ENCODE data around the gene SPACA5B. TPM values are rescaled to one million over a fixed set of nuclear protein-coding genes. Genes with fewer than 3 reads are reported as not detected.
A peak's percentile ranks its signal among the peaks of the same experiment; 100 is the strongest.
"Not testable (repeated sequence)": the region's sequence is repeated elsewhere in the genome, so short reads cannot be mapped to it uniquely, and the experiment has no call there.

The SPACA5B gene
- not detected in 2 replicates for total RNA-seq

DNA sequence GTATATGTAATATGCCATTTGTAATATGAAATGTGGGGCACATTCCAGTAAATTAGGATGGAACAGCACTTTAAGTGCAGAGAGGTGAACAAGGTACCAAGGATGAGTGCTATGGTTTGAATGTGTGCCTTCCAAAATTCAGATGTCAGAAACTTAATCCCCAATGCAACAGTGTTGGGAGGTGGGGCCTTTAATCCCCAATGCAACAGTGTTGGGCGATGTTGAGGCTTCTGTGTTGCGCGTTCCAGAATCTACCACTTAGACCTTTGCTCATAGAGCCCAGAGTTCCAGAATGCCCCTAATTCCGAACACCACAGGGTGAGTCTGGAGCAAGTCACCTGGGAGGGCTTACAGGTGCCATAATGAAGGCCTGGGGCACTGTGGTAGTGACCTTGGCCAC, at the start of gene SPACA5B:
SPACA5B (plus strand) TSS at position 301 of the 400 bp plus-strand sequence; CDS start at position 363, 62 bp downstream.
- intact Hi-C loops (cut with micrococcal nuclease); H3K4me1 Mint-ChIP-seq; H3K27me3 Mint-ChIP-seq; H3K27ac Mint-ChIP-seq; H3K4me3 Mint-ChIP-seq; DNase-seq; H3K36me3 Mint-ChIP-seq (ENCODE audit: low read depth); H3K9me3 Mint-ChIP-seq: not testable (repeated sequence)

DNA sequence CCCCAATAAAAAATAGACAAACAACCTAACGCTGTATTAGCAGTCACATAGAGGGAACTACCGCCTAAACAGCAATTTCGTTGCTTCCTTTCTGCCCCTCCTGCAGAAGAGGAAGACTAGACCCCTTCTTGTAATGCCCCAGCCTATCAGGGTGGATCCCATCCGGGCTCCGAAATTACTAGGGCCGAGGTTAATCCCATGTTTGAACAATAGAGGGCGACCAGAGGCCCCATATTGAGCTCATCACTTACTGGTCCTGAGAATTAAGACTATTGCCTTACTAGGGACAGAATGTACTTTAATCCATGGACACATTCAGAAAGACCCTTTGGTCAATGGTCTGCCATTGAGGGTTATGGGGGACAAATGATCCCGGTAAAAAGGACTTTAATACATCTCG, 47.2 kb upstream of the SPACA5B start:
- Mint-ChIP-seq H3K36me3 (ENCODE audit: low read depth) (no peaks in the 10 kb centered on the region), H3K9me3 (no peaks in the 10 kb centered on the region), H3K4me1 (no peaks in the 10 kb centered on the region), H3K27ac (no peak overlapping the region), H3K4me3 (no peak overlapping the region), H3K27me3 (no peaks in the 10 kb centered on the region)
- intact Hi-C loops (cut with micrococcal nuclease), result loop anchor here (10.0 kb wide), 1 partner anchor 412 kb away; no protein-coding TSS in a partner anchor
- peak; percentile 77 for DNase-seq

DNA sequence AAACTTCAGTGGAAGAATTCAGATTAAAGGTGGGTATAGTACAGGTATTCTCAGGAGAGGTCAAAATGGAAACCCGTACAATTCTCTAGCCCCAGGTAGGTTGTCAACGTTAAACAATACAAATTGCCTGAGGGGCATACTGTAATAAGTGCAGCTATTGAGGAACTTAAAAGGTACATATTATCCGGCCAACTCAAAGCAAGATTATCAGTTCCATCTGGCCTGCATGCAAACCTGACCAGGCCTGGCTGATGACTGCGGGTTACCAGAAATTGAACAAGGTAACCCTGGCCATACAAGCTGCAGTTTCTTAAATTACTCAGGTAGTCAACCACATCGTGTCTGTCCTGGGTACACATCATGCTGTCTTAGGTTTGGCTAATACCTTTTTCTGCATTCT, 46.7 kb upstream of the SPACA5B start:
- no peak for DNase-seq
- Mint-ChIP-seq H3K27ac (no peak overlapping the region), H3K4me3 (no peak overlapping the region), H3K9me3 (no peaks in the 10 kb centered on the region), H3K4me1 (no peaks in the 10 kb centered on the region), H3K36me3 (ENCODE audit: low read depth) (no peaks in the 10 kb centered on the region), H3K27me3 (no peaks in the 10 kb centered on the region)
- intact Hi-C loops (cut with micrococcal nuclease), result loop anchor here (10.0 kb wide), 1 partner anchor 411 kb away; no protein-coding TSS in a partner anchor

DNA sequence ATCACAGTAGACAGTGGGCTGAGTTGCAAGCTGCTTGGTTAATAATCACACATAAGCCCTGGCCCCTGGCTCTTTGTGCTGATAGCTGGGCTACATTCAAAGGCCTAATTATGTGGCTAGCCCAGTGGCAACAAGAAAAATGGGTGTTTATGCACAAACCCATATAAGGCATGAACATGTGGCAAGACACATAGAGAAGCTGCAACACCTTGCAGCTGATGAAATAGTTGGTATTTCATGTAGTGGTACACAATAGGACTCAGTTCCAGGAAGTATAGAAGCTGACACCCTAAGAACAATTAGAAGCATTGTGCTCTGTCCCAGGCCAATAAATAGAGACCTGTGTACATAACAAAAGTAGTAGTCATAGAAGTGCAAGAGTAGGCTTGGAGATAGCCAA, 44.3 kb upstream of the SPACA5B start:
- intact Hi-C loops (cut with micrococcal nuclease), result loop anchor here (10.0 kb wide), 1 partner anchor 409 kb away; no protein-coding TSS in a partner anchor
- no peak for DNase-seq
- no peaks in the 10 kb centered on the region for H3K36me3 Mint-ChIP-seq (ENCODE audit: low read depth)
- H3K27ac Mint-ChIP-seq, result no peak overlapping the region
- no peaks in the 10 kb centered on the region for H3K4me1 Mint-ChIP-seq
- no peaks in the 10 kb centered on the region for H3K27me3 Mint-ChIP-seq
- no peaks in the 10 kb centered on the region for H3K9me3 Mint-ChIP-seq
- no peak overlapping the region for H3K4me3 Mint-ChIP-seq

DNA sequence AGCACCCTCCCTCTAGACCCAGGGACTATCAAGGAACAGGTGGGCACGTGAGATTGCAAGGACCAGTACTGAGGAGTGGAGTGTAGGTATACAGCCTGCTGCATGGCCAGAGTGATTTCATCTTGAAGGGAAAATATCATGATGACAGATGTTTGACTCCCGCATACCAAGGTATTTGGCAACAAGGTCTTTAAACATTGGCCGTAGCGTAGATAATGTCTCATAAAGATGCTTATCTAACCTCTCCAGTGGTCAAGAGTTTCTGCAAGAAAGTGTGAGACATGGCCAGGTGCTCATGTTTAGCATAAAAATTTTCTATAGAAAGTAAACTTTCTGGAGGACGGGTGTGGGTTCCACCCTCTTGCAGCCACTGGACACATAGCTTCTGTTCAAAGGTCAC, 40.3 kb upstream of the SPACA5B start:
- Mint-ChIP-seq H3K9me3 (no peaks in the 10 kb centered on the region), H3K4me1 (no peaks in the 10 kb centered on the region), H3K27me3 (no peaks in the 10 kb centered on the region), H3K27ac (no peak overlapping the region), H3K36me3 (ENCODE audit: low read depth) (no peaks in the 10 kb centered on the region), H3K4me3 (no peak overlapping the region)
- DNase-seq, result no peak
- intact Hi-C loops (cut with micrococcal nuclease), result no loop called here

DNA sequence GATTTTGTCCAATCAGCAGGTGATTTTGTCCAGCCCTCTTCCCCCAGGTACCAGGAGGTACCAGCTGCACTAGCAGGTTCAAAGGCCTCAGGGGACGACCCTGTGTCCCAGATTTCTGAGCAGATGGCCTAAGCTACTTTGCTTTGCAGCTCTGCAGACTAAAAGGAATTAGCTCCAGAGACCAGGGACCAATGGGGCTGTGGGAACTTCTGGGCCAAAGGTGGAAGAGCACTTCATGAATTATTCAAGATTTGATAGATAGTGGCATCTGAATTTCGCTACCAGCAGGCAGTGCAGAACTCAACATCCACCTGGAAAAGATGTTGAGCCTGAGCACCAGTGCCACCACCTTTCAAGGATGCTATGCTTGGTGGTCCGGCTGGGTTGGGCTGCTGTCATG, 37.9 kb upstream of the SPACA5B start:
- H3K4me3 Mint-ChIP-seq; H3K9me3 Mint-ChIP-seq; DNase-seq; intact Hi-C loops (cut with micrococcal nuclease); H3K27ac Mint-ChIP-seq; H3K36me3 Mint-ChIP-seq (ENCODE audit: low read depth); H3K27me3 Mint-ChIP-seq; H3K4me1 Mint-ChIP-seq: not testable (repeated sequence)

DNA sequence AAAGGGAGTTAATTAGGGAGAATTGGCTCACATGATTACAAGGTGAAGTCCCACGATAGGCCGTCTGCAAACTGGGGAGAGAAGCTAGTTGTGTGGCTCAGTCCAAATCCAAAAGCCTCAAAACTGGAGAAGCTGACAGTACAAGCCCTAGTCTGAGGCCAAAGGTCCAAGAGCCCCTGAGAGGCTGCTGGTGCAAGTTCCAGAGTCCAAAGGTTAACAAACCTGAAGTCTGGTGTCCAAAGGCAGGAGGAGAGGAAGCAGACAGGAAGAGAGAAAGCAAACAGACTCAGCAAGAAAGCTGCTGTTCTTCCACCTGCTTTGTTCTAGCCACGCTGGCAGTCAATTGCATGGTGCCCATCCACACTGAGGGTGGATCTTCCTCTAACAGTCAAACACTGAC, 29.0 kb upstream of the SPACA5B start:
- H3K9me3 Mint-ChIP-seq, result no peaks in the 10 kb centered on the region
- no peaks in the 10 kb centered on the region for H3K36me3 Mint-ChIP-seq (ENCODE audit: low read depth)
- H3K4me1 Mint-ChIP-seq, result no peaks in the 10 kb centered on the region
- no peak overlapping the region for H3K27ac Mint-ChIP-seq
- intact Hi-C loops (cut with micrococcal nuclease), result no loop called here
- H3K27me3 Mint-ChIP-seq, result no peaks in the 10 kb centered on the region
- no peak for DNase-seq
- no peak overlapping the region for H3K4me3 Mint-ChIP-seq

DNA sequence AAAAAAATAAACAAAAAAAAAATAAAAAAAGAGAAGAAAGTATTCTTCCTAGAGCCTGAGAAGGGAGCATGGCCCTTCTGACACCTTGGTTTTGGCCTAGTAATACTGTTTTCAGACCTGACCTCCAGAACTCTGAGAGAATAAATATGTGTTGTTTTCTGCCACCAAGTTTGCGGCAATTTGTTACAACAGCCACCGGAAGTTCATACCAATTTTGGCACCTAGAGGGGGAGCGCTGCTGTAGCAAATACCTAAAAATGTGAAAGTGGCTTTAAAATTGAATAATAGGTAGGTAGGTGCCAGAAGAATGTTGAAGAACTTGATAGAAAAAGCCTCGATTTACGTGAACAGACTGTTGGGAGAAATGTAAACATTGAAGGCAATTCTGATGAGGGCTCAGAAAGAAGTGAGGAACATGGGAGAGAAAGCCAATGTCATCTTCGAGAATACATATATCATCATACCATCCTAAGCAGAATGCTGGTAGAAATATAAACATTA, 27.5 kb upstream of the SPACA5B start:
- DNase-seq, result no peak
- no peaks in the 10 kb centered on the region for H3K9me3 Mint-ChIP-seq
- no peak overlapping the region for H3K27ac Mint-ChIP-seq
- intact Hi-C loops (cut with micrococcal nuclease), result no loop called here
- no peak overlapping the region for H3K4me3 Mint-ChIP-seq
- no peaks in the 10 kb centered on the region for H3K27me3 Mint-ChIP-seq
- H3K4me1 Mint-ChIP-seq, result no peaks in the 10 kb centered on the region
- no peaks in the 10 kb centered on the region for H3K36me3 Mint-ChIP-seq (ENCODE audit: low read depth)

DNA sequence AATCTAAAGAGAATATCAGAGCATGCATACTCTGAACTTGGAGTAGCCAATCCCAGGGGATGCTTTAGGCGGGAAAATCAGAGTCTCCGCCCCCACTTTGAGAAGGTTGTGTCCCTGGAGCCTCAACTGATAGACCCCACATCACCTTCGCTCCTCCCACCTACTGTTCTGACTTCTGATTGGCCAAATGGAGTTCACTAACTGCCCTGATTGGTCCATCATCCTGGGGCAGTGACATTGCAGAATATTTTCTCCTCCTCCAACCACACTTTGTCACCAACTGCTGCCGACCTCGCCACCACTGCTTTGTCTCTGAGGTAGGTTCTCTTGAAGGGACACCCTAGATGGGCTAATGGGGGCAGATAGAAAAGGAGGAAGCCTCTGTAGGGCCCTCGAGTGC, 22.7 kb upstream of the SPACA5B start:
- Mint-ChIP-seq H3K36me3 (ENCODE audit: low read depth) (no peaks in the 10 kb centered on the region), H3K9me3 (no peaks in the 10 kb centered on the region), H3K4me1 (no peaks in the 10 kb centered on the region), H3K4me3 (no peak overlapping the region), H3K27ac (no peak overlapping the region), H3K27me3 (no peaks in the 10 kb centered on the region)
- intact Hi-C loops (cut with micrococcal nuclease), result no loop called here
- no peak for DNase-seq

DNA sequence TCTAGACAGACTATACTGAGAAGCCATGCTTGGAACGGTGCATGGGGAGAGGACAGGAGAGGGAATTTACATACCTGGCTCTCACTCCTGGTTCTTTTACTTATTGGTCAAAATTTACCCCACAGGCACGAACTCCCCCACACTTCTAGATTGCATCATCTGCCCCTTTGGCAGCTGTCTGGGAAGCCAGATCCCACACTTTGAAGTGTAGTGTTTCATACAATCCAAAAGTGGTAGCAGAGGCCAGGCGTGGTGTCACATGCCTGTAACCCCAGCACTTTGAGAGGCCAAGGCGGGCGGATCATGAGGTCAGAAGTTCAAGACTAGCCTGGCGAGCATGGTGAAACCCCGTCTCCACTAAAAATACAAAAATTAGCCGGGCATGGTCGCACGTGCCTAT, 5.1 kb upstream of the SPACA5B start:
- H3K27ac Mint-ChIP-seq; intact Hi-C loops (cut with micrococcal nuclease); H3K36me3 Mint-ChIP-seq (ENCODE audit: low read depth); H3K27me3 Mint-ChIP-seq; H3K4me3 Mint-ChIP-seq; H3K4me1 Mint-ChIP-seq; H3K9me3 Mint-ChIP-seq: not testable (repeated sequence)
- DNase-seq, result peak; percentile 8

DNA sequence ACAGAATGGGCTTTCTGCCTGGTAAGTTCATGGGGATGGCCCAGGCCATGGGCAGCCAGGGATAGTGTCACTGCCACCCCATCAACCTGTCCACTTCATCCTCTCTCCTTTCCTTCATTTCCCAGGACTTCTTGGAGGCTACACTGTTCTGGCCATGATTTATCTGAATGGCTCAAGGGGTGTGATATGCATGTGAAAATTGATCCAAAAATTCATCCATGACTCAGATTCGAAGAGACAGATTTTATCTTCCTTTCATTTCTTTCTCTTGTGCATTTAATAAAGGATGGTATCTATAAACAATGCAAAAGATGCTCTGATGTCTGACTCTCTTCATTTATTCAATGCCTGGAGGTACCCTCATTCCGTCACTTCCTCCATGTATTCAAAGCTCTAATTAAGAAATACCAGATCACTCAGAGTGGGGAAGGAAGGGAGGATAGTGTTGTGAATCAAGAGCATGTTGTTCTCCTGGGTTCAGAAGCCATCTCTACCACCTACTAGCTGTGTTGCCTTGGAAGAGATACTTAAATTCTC, 1.9 kb downstream of the SPACA5B start:
- intact Hi-C loops (cut with micrococcal nuclease); H3K36me3 Mint-ChIP-seq (ENCODE audit: low read depth); DNase-seq; H3K27ac Mint-ChIP-seq; H3K9me3 Mint-ChIP-seq; H3K4me3 Mint-ChIP-seq; H3K27me3 Mint-ChIP-seq; H3K4me1 Mint-ChIP-seq: not testable (repeated sequence)

DNA sequence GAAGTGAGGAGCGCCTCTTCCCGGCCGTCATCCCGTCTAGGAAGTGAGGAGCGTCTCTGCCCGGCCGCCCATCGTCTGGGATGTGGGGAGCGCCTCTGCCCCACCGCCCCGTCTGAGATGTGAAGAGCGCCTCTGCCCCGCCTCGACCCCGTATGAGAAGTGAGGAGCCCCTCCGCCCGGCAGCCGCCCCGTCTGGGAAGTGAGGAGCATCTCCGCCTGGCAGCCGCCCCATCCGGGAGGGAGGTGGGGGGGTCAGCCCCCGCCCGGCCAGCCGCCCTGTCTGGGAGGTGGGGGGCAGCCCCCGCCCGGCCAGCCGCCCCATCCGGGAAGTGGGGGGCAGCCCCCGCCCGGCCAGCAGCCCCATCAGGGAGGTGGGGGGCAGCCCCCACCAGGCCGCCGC, 8.7 kb downstream of the SPACA5B start:
- H3K36me3 Mint-ChIP-seq (ENCODE audit: low read depth); intact Hi-C loops (cut with micrococcal nuclease); H3K4me1 Mint-ChIP-seq; H3K9me3 Mint-ChIP-seq; H3K4me3 Mint-ChIP-seq; H3K27ac Mint-ChIP-seq; DNase-seq; H3K27me3 Mint-ChIP-seq: not testable (repeated sequence)

DNA sequence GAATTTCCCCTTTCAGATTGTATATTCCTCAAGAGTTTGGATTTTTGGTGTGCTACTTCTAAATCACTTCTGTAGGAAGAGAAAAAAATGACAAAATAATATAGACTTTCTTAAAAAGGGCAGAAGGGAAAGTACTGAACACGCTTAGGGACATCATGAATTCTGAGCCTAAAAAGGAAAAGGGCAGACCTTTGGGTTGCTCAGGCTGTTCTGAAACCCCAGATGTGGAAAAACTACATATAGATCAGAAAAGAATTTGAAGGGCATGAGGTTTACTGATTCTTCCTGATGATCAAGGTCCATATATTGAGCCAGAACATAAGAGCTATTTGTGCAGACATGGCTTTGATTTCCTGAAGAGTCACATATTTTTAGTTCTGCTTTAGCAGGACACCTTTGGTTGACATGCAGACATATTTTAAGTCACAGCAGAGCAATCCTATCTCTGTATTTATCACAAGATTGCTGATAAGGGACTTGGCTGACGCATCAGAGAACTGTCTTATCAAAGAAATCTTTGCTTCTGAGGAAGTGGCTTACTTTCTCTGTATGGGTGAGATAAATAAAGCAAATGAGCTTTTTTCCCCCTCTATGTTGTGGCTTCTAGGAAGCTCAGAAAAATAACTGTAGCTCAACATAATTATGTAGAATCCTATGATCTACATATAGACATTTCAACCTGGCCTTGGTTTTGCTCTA, 11.5 kb downstream of the SPACA5B start:
- H3K27ac Mint-ChIP-seq; H3K9me3 Mint-ChIP-seq; intact Hi-C loops (cut with micrococcal nuclease); H3K36me3 Mint-ChIP-seq (ENCODE audit: low read depth); H3K4me3 Mint-ChIP-seq; H3K4me1 Mint-ChIP-seq: not testable (repeated sequence)
- peaks cover 14% of the 10 kb centered on the region for H3K27me3 Mint-ChIP-seq
- peak; percentile 2 for DNase-seq

DNA sequence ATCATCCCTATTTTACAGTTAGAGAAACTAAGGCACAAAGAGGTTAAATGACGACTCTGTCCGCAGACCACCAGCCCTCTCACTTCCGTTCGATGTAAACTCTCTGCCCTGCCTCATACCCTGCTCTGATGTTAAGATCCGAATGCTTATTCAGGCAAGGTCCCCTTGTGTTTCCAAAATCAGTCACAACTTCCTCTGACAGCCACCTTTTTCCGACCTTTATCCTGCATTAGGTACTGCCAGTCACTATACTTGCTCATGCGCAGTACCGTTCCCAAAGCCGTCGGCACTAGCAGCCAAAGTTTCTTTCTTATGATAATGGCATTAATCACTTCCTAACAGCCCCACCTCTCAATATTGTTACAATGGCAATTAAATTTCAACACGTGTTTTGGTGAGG, 12.3 kb downstream of the SPACA5B start:
- H3K4me1 Mint-ChIP-seq; intact Hi-C loops (cut with micrococcal nuclease); H3K36me3 Mint-ChIP-seq (ENCODE audit: low read depth); H3K9me3 Mint-ChIP-seq: not testable (repeated sequence)
- Mint-ChIP-seq H3K27ac (peak overlapping the region; percentile 34), H3K27me3 (peaks cover 14% of the 10 kb centered on the region), H3K4me3 (peak overlapping the region; percentile 49)
- DNase-seq, result peak; percentile 49

DNA sequence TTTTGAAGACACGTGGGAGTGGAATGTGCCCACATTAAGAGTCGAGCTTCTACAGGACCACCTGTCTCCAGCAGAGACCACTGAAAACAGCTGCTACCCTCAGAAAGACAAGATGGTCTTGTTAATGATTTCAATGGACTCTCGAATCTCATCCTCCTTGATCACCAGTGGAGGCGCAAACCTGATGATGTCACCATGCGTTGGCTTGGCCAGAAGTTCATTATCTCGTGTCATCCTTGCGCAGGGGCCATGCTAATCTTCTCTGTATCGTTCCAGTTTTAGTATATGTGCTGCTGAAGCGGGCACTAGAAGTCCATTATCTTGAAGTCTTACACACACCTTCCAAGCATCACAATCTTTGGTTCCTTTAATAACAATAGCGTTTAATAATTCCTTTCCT, 23.3 kb downstream of the SPACA5B start:
- intact Hi-C loops (cut with micrococcal nuclease), result no loop called here
- Mint-ChIP-seq H3K4me1 (no peaks in the 10 kb centered on the region), H3K36me3 (ENCODE audit: low read depth) (no peaks in the 10 kb centered on the region)

More for the DNA sequence above, 23.3 kb downstream of the SPACA5B start:
- H3K9me3 Mint-ChIP-seq, result no peaks in the 10 kb centered on the region
- no peaks in the 10 kb centered on the region for H3K27me3 Mint-ChIP-seq
- no peak overlapping the region for H3K4me3 Mint-ChIP-seq
- DNase-seq, result peak; percentile 7
- no peak overlapping the region for H3K27ac Mint-ChIP-seq

All from activated CD4-positive, alpha-beta T cell treated with anti-CD3 and anti-CD28 coated beads, Interleukin-2, amount 10 ng/mL, durations not matched to agents 24 days and 14 days (primary cell).